ENCODE data around the gene SLC26A8.

DNA sequence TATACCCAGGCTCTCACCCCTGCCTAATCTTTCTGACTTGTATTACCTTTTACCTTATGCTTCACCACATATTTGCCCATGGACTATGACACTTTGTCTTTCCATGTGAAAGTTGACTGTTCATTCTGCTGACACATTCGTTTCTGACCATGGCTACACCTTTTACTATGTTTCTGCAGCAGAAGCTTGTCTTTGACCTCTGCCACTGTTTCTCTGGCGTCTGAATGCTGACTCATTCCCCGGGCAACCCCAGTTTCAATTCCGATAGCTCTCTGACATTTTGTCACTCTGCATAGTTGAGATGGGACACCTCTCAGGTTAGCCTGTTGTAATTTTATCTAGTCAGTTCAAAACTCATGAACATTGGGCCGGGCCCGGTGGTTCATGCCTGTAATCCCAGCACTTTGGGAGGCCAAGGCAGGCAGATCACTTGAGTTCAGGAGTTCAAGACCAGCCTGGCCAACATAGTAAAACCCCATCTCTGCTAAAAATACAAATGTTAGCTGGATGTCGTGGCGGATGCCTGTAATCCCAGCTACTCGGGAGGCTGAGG is 50.7 kb downstream of the SLC26A8 start:
- TF ChIP-seq, protein P1, sequence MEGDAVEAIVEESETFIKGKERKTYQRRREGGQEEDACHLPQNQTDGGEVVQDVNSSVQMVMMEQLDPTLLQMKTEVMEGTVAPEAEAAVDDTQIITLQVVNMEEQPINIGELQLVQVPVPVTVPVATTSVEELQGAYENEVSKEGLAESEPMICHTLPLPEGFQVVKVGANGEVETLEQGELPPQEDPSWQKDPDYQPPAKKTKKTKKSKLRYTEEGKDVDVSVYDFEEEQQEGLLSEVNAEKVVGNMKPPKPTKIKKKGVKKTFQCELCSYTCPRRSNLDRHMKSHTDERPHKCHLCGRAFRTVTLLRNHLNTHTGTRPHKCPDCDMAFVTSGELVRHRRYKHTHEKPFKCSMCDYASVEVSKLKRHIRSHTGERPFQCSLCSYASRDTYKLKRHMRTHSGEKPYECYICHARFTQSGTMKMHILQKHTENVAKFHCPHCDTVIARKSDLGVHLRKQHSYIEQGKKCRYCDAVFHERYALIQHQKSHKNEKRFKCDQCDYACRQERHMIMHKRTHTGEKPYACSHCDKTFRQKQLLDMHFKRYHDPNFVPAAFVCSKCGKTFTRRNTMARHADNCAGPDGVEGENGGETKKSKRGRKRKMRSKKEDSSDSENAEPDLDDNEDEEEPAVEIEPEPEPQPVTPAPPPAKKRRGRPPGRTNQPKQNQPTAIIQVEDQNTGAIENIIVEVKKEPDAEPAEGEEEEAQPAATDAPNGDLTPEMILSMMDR (IDR thresholded peaks at IDR 0.05; ENCODE audit: insufficient read depth, low read length, poor library complexity, severe bottlenecking) = no peak
- TF ChIP-seq EZH2phosphoT487 (conservative IDR thresholded peaks at IDR 0.05; ENCODE audit: low read length) = no peak
